Measurements from ENCODE around the gene PODXL2. TPM values are rescaled to one million over a fixed set of nuclear protein-coding genes. Genes with fewer than 3 reads are reported as not detected.

PODXL2 gene
- total RNA-seq, 1 donor from 2014 or later, result 14.5 TPM

DNA sequence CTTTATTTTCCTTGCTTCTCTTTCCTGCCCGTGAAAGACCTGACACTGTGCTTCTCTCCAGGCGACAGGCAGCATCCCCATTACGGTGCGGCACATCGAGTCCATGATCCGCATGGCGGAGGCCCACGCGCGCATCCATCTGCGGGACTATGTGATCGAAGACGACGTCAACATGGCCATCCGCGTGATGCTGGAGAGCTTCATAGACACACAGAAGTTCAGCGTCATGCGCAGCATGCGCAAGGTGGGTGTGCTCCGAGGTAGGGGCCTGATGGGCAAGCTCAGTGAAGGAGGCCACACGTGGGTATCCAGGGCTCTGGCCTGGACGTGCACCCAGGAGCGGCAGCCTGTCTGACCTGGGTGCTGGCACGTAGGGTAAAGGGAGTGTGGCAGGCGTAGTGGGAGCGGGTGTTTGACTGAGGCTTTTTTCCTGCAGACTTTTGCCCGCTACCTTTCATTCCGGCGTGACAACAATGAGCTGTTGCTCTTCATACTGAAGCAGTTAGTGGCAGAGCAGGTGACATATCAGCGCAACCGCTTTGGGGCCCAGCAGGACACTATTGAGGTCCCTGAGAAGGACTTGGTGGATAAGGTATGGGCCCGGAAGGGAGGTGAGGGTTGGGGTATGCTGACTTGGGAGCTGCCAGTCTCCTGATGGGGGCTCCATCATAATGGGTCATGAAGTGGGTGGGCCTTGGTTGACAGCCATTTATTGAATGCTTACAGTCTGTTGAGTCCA is 8.2 kb upstream of the PODXL2 start:
- Mint-ChIP-seq H3K27me3 (ENCODE audit: low read depth, unreplicated experiment) (peaks cover 7% of the 10 kb centered on the region), H3K4me3 (ENCODE audit: unreplicated experiment) (no peak overlapping the region), H3K27ac (ENCODE audit: unreplicated experiment) (no peak overlapping the region), H3K36me3 (ENCODE audit: low read depth, unreplicated experiment) (peaks cover 13% of the 10 kb centered on the region), H3K9me3 (ENCODE audit: unreplicated experiment) (no peaks in the 10 kb centered on the region), H3K4me1 (ENCODE audit: low read depth, unreplicated experiment) (peaks cover 2% of the 10 kb centered on the region)
- no peak for FAIRE-seq
- Histone ChIP-seq H3K36me3 (ENCODE audit: insufficient read depth, low read length) (peaks cover 15% of the 10 kb centered on the region), H3K4me1 (ENCODE audit: insufficient read depth, low read length) (no peaks in the 10 kb centered on the region), H4K20me1 (ENCODE audit: insufficient read depth, low read length) (no peaks in the 10 kb centered on the region), H3K27ac (ENCODE audit: low read depth, low read length) (no peak overlapping the region), H3K9ac (ENCODE audit: low read length) (no peak overlapping the region), H3K4me3 (ENCODE audit: insufficient read depth, low read depth, low read length) (no peak overlapping the region), H3K79me2 (ENCODE audit: insufficient read depth, low read length) (no peaks in the 10 kb centered on the region), H3K4me2 (ENCODE audit: low read length) (no peak overlapping the region), H3K9me3 (ENCODE audit: insufficient read depth, low read depth, low read length) (no peaks in the 10 kb centered on the region), H3K27me3 (ENCODE audit: insufficient read depth, low read length) (no peaks in the 10 kb centered on the region), H2AFZ (ENCODE audit: low read depth, low read length) (no peak overlapping the region)
- TF ChIP-seq EZH2 (IDR thresholded peaks at IDR 0.05; ENCODE audit: insufficient read depth, low read length), result no peak
- TF ChIP-seq, protein P1, sequence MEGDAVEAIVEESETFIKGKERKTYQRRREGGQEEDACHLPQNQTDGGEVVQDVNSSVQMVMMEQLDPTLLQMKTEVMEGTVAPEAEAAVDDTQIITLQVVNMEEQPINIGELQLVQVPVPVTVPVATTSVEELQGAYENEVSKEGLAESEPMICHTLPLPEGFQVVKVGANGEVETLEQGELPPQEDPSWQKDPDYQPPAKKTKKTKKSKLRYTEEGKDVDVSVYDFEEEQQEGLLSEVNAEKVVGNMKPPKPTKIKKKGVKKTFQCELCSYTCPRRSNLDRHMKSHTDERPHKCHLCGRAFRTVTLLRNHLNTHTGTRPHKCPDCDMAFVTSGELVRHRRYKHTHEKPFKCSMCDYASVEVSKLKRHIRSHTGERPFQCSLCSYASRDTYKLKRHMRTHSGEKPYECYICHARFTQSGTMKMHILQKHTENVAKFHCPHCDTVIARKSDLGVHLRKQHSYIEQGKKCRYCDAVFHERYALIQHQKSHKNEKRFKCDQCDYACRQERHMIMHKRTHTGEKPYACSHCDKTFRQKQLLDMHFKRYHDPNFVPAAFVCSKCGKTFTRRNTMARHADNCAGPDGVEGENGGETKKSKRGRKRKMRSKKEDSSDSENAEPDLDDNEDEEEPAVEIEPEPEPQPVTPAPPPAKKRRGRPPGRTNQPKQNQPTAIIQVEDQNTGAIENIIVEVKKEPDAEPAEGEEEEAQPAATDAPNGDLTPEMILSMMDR (IDR thresholded peaks at IDR 0.05; ENCODE audit: insufficient read depth, low read depth, low read length), result no peak
- no peak for DNase-seq (ENCODE audit: low read depth)

DNA sequence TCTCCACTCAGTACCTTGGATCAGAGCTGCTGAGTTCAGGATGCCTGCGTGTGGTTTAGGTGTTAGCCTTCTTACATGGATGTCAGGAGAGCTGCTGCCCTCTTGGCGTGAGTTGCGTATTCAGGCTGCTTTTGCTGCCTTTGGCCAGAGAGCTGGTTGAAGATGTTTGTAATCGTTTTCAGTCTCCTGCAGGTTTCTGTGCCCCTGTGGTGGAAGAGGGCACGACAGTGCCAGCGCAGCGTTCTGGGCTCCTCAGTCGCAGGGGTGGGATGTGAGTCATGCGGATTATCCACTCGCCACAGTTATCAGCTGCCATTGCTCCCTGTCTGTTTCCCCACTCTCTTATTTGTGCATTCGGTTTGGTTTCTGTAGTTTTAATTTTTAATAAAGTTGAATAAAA is 7.0 kb upstream of the PODXL2 start:
- H3K27me3 ChIP-seq (ENCODE audit: insufficient read depth, low read length), result peaks cover 5% of the 10 kb centered on the region
- Mint-ChIP-seq H3K36me3 (ENCODE audit: low read depth, unreplicated experiment) (peaks cover 13% of the 10 kb centered on the region), H3K27ac (ENCODE audit: unreplicated experiment) (no peak overlapping the region), H3K27me3 (ENCODE audit: low read depth, unreplicated experiment) (peaks cover 16% of the 10 kb centered on the region), H3K4me3 (ENCODE audit: unreplicated experiment) (no peak overlapping the region), H3K4me1 (ENCODE audit: low read depth, unreplicated experiment) (no peaks in the 10 kb centered on the region), H3K9me3 (ENCODE audit: unreplicated experiment) (no peaks in the 10 kb centered on the region)
- peaks cover 15% of the 10 kb centered on the region for H3K36me3 ChIP-seq (ENCODE audit: insufficient read depth, low read length)
- no peak overlapping the region for H2AFZ ChIP-seq (ENCODE audit: low read depth, low read length)
- H3K27ac ChIP-seq (ENCODE audit: low read depth, low read length), result no peak overlapping the region
- no peak for DNase-seq (ENCODE audit: low read depth)
- no peak overlapping the region for H3K9ac ChIP-seq (ENCODE audit: low read length)
- FAIRE-seq, result no peak
- H3K4me1 ChIP-seq (ENCODE audit: insufficient read depth, low read length), result no peaks in the 10 kb centered on the region
- no peaks in the 10 kb centered on the region for H3K9me3 ChIP-seq (ENCODE audit: insufficient read depth, low read depth, low read length)
- TF ChIP-seq EZH2 (IDR thresholded peaks at IDR 0.05; ENCODE audit: insufficient read depth, low read length), result no peak
- no peak overlapping the region for H3K4me3 ChIP-seq (ENCODE audit: insufficient read depth, low read depth, low read length)
- H4K20me1 ChIP-seq (ENCODE audit: insufficient read depth, low read length), result no peaks in the 10 kb centered on the region
- no peak overlapping the region for H3K4me2 ChIP-seq (ENCODE audit: low read length)
- no peaks in the 10 kb centered on the region for H3K79me2 ChIP-seq (ENCODE audit: insufficient read depth, low read length)

DNA sequence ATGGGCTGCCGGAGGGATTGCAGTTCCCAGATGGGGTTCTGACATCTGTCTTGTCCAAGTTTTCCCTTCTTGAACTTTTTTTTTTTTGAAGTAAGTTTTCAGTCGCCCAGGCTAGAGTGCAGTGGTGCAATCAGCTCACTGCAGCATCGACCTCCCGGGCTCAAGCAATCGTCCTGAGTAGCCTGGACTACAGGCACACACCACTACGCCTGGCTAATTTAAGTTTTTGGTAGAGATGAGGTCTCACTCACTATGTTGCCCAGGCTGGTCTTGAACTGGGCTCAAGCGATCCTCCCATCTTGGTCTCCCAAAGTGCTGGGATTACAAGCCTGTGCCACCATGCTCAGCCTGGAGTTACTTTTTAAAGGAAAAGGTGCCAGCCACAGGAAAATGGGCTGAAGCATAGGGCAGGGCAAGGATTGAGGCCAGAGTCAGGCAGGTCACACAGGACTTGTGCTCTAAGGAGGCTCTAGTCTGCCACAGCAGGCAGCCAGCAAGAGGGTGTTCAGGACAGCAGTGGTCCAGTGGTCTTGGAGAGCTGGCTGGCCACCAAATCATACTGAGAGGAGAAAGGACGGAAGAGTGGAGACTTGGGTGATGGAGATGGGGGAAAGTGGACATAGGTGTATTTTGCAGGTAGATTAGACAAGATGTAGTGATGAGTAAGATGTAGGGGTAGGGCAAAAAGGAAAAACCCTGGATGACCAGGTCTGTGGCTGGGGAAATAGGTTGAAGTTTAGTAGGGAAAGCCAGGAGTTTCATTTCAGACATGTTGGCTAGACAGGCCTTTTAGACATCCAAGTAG is 6.0 kb upstream of the PODXL2 start:
- Histone ChIP-seq H3K9ac (ENCODE audit: low read length) (no peak overlapping the region), H4K20me1 (ENCODE audit: insufficient read depth, low read length) (no peaks in the 10 kb centered on the region), H3K4me1 (ENCODE audit: insufficient read depth, low read length) (no peaks in the 10 kb centered on the region), H3K4me2 (ENCODE audit: low read length) (no peak overlapping the region), H3K27me3 (ENCODE audit: insufficient read depth, low read length) (peaks cover 12% of the 10 kb centered on the region), H3K4me3 (ENCODE audit: insufficient read depth, low read depth, low read length) (no peak overlapping the region), H3K79me2 (ENCODE audit: insufficient read depth, low read length) (no peaks in the 10 kb centered on the region), H3K36me3 (ENCODE audit: insufficient read depth, low read length) (peaks cover 13% of the 10 kb centered on the region), H3K27ac (ENCODE audit: low read depth, low read length) (no peak overlapping the region), H3K9me3 (ENCODE audit: insufficient read depth, low read depth, low read length) (no peaks in the 10 kb centered on the region), H2AFZ (ENCODE audit: low read depth, low read length) (no peak overlapping the region)
- no peak overlapping the region for H3K27ac Mint-ChIP-seq (ENCODE audit: unreplicated experiment)
- no peaks in the 10 kb centered on the region for H3K4me1 Mint-ChIP-seq (ENCODE audit: low read depth, unreplicated experiment)
- no peak for TF ChIP-seq EZH2 (IDR thresholded peaks at IDR 0.05; ENCODE audit: insufficient read depth, low read length)
- TF ChIP-seq, protein P1 (IDR thresholded peaks at IDR 0.05; ENCODE audit: insufficient read depth, low read depth, low read length), result no peak
- FAIRE-seq (no peak), DNase-seq (ENCODE audit: low read depth) (no peak)
- H3K9me3 Mint-ChIP-seq (ENCODE audit: unreplicated experiment), result no peaks in the 10 kb centered on the region
- no peak overlapping the region for H3K4me3 Mint-ChIP-seq (ENCODE audit: unreplicated experiment)
- peaks cover 25% of the 10 kb centered on the region for H3K27me3 Mint-ChIP-seq (ENCODE audit: low read depth, unreplicated experiment)
- H3K36me3 Mint-ChIP-seq (ENCODE audit: low read depth, unreplicated experiment), result peaks cover 13% of the 10 kb centered on the region

Measured in astrocyte (in vitro differentiated cells and primary cell).